Measurements from ENCODE around the gene EFCAB7. TPM values are rescaled to one million over a fixed set of nuclear protein-coding genes. Genes with fewer than 3 reads are reported as not detected.

EFCAB7 gene
- total RNA-seq, 1 experiment from 2014 or later = 2.8 TPM

GRCh38 chr1:63593303-63593885 lies 70.1 kb downstream of the EFCAB7 start, which contains the start of gene PGM1 (continued):
- TF ChIP-seq MLX (CRISPR knock-in tag; IDR thresholded peaks at IDR 0.05) = no peak
- TF ChIP-seq AFF4 (CRISPR knock-in tag; IDR thresholded peaks at IDR 0.05; ENCODE audit: borderline replicate concordance) = 0 out of 2 replicates have a peak, but pooled peaks have one; percentile 43
- TF ChIP-seq ZBTB21 (CRISPR knock-in tag; IDR thresholded peaks at IDR 0.05; ENCODE audit: borderline replicate concordance) = no peak
- no peak for TF ChIP-seq ZNF425 (CRISPR knock-in tag; conservative IDR thresholded peaks at IDR 0.05)
- TF ChIP-seq E2F4 (CRISPR knock-in tag; IDR thresholded peaks at IDR 0.05; ENCODE audit: borderline replicate concordance, low read depth) = no peak
- TF ChIP-seq ELF4 (CRISPR knock-in tag; IDR thresholded peaks at IDR 0.05; ENCODE audit: low read depth) = no peak
- TF ChIP-seq ESRRA (CRISPR knock-in tag; IDR thresholded peaks at IDR 0.05; ENCODE audit: borderline replicate concordance) = peak; percentile 59; the same call in 1 of the 2 replicates
- no peak for TF ChIP-seq TEAD4 (CRISPR knock-in tag; IDR thresholded peaks at IDR 0.05)
- peak; percentile 75; the same call in 1 of the 2 replicates for TF ChIP-seq NFE2L1 (CRISPR knock-in tag; IDR thresholded peaks at IDR 0.05)
- peak; percentile 36 for TF ChIP-seq FOXK1 (CRISPR knock-in tag; IDR thresholded peaks at IDR 0.05)
- no peak for TF ChIP-seq NR3C1 (CRISPR knock-in tag; conservative IDR thresholded peaks at IDR 0.05; ENCODE audit: low read depth)
- no peak for TF ChIP-seq ZNF416 (CRISPR knock-in tag; IDR thresholded peaks at IDR 0.05)
- no peak for TF ChIP-seq GRHL2 (CRISPR knock-in tag; IDR thresholded peaks at IDR 0.05; ENCODE audit: insufficient replicate concordance, severe bottlenecking)
- TF ChIP-seq ERG (CRISPR knock-in tag; IDR thresholded peaks at IDR 0.05) = no peak
- TF ChIP-seq ZMAT4 (CRISPR knock-in tag; IDR thresholded peaks at IDR 0.05) = no peak
- TF ChIP-seq ZNF671 (CRISPR knock-in tag; IDR thresholded peaks at IDR 0.05) = no peak
- TF ChIP-seq ZNF532 (CRISPR knock-in tag; IDR thresholded peaks at IDR 0.05; ENCODE audit: borderline replicate concordance) = no peak
- no peak for TF ChIP-seq HMGA2 (CRISPR knock-in tag; IDR thresholded peaks at IDR 0.05)
- TF ChIP-seq MXD4 (CRISPR knock-in tag; IDR thresholded peaks at IDR 0.05; ENCODE audit: borderline replicate concordance) = no peak
- TF ChIP-seq STAT6 (CRISPR knock-in tag; conservative IDR thresholded peaks at IDR 0.05; ENCODE audit: low read depth) = peak; percentile 30; the same call in 1 of the 2 replicates
- no peak for TF ChIP-seq CBFB (CRISPR knock-in tag; IDR thresholded peaks at IDR 0.05; ENCODE audit: low read depth)
